Breast epithelium (tissue), 3 donors: Measurements from ENCODE around the gene STK40.

Source experiments
- POLR2A ChIP-seq: fragments of 450-650 bp; IDR thresholded peaks from one replicate; pipeline ENCODE4 v1.6.1; 2016; ENCODE audit warnings: antibody characterized with exemption, mild to moderate bottlenecking, moderate library complexity
- POLR2AphosphoS5 ChIP-seq, 3 donors: sonication (generic); formaldehyde crosslinking; IDR thresholded peaks; one replicate each; pipeline ENCODE4 v1.6.1; 2017; ENCODE audit warnings: antibody characterized with exemption in 3 of 3
- TF ChIP-seq, protein P1 (sequence below), 3 donors: fragments of 450-650 bp; IDR thresholded peaks; one replicate each; pipeline ENCODE4 v1.5.1; 2016 to 2017; ENCODE audit warnings: antibody characterized with exemption in 3 of 3, mild to moderate bottlenecking in 3 of 3, moderate library complexity in 3 of 3

GRCh38 chr1:36327421-36328087 lies 58.2 kb downstream of the STK40 start:
- TF ChIP-seq, protein P1, sequence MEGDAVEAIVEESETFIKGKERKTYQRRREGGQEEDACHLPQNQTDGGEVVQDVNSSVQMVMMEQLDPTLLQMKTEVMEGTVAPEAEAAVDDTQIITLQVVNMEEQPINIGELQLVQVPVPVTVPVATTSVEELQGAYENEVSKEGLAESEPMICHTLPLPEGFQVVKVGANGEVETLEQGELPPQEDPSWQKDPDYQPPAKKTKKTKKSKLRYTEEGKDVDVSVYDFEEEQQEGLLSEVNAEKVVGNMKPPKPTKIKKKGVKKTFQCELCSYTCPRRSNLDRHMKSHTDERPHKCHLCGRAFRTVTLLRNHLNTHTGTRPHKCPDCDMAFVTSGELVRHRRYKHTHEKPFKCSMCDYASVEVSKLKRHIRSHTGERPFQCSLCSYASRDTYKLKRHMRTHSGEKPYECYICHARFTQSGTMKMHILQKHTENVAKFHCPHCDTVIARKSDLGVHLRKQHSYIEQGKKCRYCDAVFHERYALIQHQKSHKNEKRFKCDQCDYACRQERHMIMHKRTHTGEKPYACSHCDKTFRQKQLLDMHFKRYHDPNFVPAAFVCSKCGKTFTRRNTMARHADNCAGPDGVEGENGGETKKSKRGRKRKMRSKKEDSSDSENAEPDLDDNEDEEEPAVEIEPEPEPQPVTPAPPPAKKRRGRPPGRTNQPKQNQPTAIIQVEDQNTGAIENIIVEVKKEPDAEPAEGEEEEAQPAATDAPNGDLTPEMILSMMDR (IDR thresholded peaks at IDR 0.05) = no peak
- TF ChIP-seq POLR2A (no peak), POLR2AphosphoS5 (IDR thresholded peaks at IDR 0.05) (no peak)
